Stimulated activated CD8-positive, alpha-beta memory T cell treated with anti-CD3 and anti-CD28 coated beads, Interleukin-12 subunit alpha, Interleukin-12 subunit beta, amount 100 ng/mL, for 4 hours (primary cell): ENCODE measurements around the gene FAM72B.
"Not testable (repeated sequence)": the region's sequence is repeated elsewhere in the genome, so short reads cannot be mapped to it uniquely, and the experiment has no call there.

Experiments
- DNase-seq: peaks from one replicate; pipeline ENCODE4 v3.0.0-alpha.2; 2020; ENCODE audit warnings: low read depth

FAM72B gene

GRCh38 chr1:121184290-121185127 lies at the start of gene FAM72B, which contains the start of gene SRGAP2C:
Gene FAM72B (minus strand): TSS chr1:121184340. CDS start chr1:121183489, 851 bp downstream.
Gene SRGAP2C (plus strand): TSS chr1:121184975. CDS start chr1:121187447, 2,472 bp downstream.
- peak; percentile 76 for DNase-seq

- DNase-seq: not testable (repeated sequence)
These were observed 48.4 kb upstream of the FAM72B start for GRCh38 chr1:121232445-121233125.

GRCh38 chr1:121230636-121231035 lies 46.5 kb upstream of the FAM72B start:
- not testable (repeated sequence) for DNase-seq

- not testable (repeated sequence) for DNase-seq
These were observed 43.6 kb upstream of the FAM72B start for GRCh38 chr1:121227544-121228330.

- DNase-seq: not testable (repeated sequence)
These were observed 42.8 kb upstream of the FAM72B start for GRCh38 chr1:121226925-121227324.

GRCh38 chr1:121226295-121226904 lies 42.3 kb upstream of the FAM72B start:
- not testable (repeated sequence) for DNase-seq

- DNase-seq: not testable (repeated sequence)
These were observed 40.6 kb upstream of the FAM72B start for GRCh38 chr1:121224714-121225113.

GRCh38 chr1:121221770-121222169 lies 37.6 kb upstream of the FAM72B start:
- not testable (repeated sequence) for DNase-seq

- not testable (repeated sequence) for DNase-seq
These were observed 32.5 kb upstream of the FAM72B start for GRCh38 chr1:121216676-121217075.

- not testable (repeated sequence) for DNase-seq
These were observed 31.7 kb upstream of the FAM72B start for GRCh38 chr1:121215699-121216417.

- DNase-seq: not testable (repeated sequence)
These were observed 30.5 kb upstream of the FAM72B start for GRCh38 chr1:121214544-121215156.

GRCh38 chr1:121213491-121213890 lies 29.4 kb upstream of the FAM72B start:
- not testable (repeated sequence) for DNase-seq

- not testable (repeated sequence) for DNase-seq
These were observed 26.6 kb upstream of the FAM72B start for GRCh38 chr1:121210778-121211177.

- not testable (repeated sequence) for DNase-seq
These were observed 24.2 kb upstream of the FAM72B start for GRCh38 chr1:121208375-121208774.

GRCh38 chr1:121207328-121207727 lies 23.2 kb upstream of the FAM72B start:
- DNase-seq: not testable (repeated sequence)

- not testable (repeated sequence) for DNase-seq
These were observed 21.9 kb upstream of the FAM72B start for GRCh38 chr1:121205786-121206711.

GRCh38 chr1:121202986-121203385 lies 18.8 kb upstream of the FAM72B start:
- DNase-seq: not testable (repeated sequence)

GRCh38 chr1:121200985-121201981 lies 17.1 kb upstream of the FAM72B start:
- DNase-seq: not testable (repeated sequence)
